GM18907 (cell line): ENCODE data around the gene PCDHA7.
"Not testable (repeated sequence)": the region's sequence is repeated elsewhere in the genome, so short reads cannot be mapped to it uniquely, and the experiment has no call there.

Experiments used
- ATAC-seq: cut with Tn5 transposase; IDR thresholded peaks from one replicate; pipeline ENCODE4 v1.9.1; 2021; ENCODE audit warnings: mild to moderate bottlenecking, moderate library complexity; ENCODE audit not compliant: unreplicated experiment

PCDHA7 gene

GRCh38 chr5:140862441-140863295 lies 28.6 kb downstream of the PCDHA7 start:
- ATAC-seq, result no peak

GRCh38 chr5:140868721-140869554 lies 34.9 kb downstream of the PCDHA7 start, which contains the start of gene PCDHA11:
TSS of gene PCDHA11 (plus strand) at chr5:140868957. CDS start at chr5:140869104, 147 bp downstream.
- ATAC-seq, result no peak

- ATAC-seq, result no peak
Measured at GRCh38 chr5:140869555-140869886, 35.5 kb downstream of the PCDHA7 start.

- no peak for ATAC-seq
Measured at GRCh38 chr5:140870221-140871201, 36.4 kb downstream of the PCDHA7 start.

- ATAC-seq, result no peak
Measured at GRCh38 chr5:140875085-140876065, 41.3 kb downstream of the PCDHA7 start, which contains the start of gene PCDHA12. TSS of gene PCDHA12 (plus strand) at chr5:140875308. CDS start at chr5:140875473, 165 bp downstream.

GRCh38 chr5:140876541-140877261 lies 42.6 kb downstream of the PCDHA7 start:
- ATAC-seq, result not testable (repeated sequence)

GRCh38 chr5:140877262-140877581 lies 43.2 kb downstream of the PCDHA7 start:
- no peak for ATAC-seq

GRCh38 chr5:140881889-140882590 lies 48.0 kb downstream of the PCDHA7 start, which contains the start of gene PCDHA13:
TSS of gene PCDHA13 (plus strand) at chr5:140882124. CDS start at chr5:140882269, 145 bp downstream.
- no peak for ATAC-seq

GRCh38 chr5:140882591-140882899 lies 48.5 kb downstream of the PCDHA7 start:
- ATAC-seq, result no peak

GRCh38 chr5:140883373-140883772 lies 49.3 kb downstream of the PCDHA7 start:
- no peak for ATAC-seq

GRCh38 chr5:140883927-140884697 lies 50.0 kb downstream of the PCDHA7 start:
- no peak for ATAC-seq
